Gastroesophageal sphincter (tissue), 4 donors: ENCODE results near the gene KIF1A. TPM values are rescaled to one million over a fixed set of nuclear protein-coding genes. Genes with fewer than 3 reads are reported as not detected.

Source experiments
- ATAC-seq: fragments of 150-250 bp; one replicate; pipeline ENCODE4 v1.9.1; 2016; ENCODE audit warnings: mild to moderate bottlenecking, moderate library complexity
- H3K27ac ChIP-seq, 4 donors: fragments of 200-600 bp; sonication (generic) in 3 of 4; 1 replicate in 3 of 4; 2 replicates in 1 of 4; pipeline ENCODE4 v1.5.1; 2016 to 2019
- H3K27me3 ChIP-seq: fragments of 200-600 bp; sonication (generic); one replicate; pipeline ENCODE4 v1.5.1; 2019
- H3K36me3 ChIP-seq, 2 donors: fragments of 200-600 bp; sonication (generic); one replicate each; pipeline ENCODE4 v1.5.1; 2019; ENCODE audit warnings: control low read depth in 1 of 2
- H3K4me1 ChIP-seq, 3 donors: fragments of 200-600 bp; sonication (generic); 1 replicate in 2 of 3; 2 replicates in 1 of 3; pipeline ENCODE4 v1.5.1; 2016 to 2019; ENCODE audit warnings: control low read depth in 2 of 3
- H3K4me3 ChIP-seq, 2 donors: fragments of 200-600 bp; sonication (generic); one replicate each; pipeline ENCODE4 v1.5.1; 2019; ENCODE audit warnings: mild to moderate bottlenecking in 1 of 2, moderate library complexity in 1 of 2
- H3K9me3 ChIP-seq, 3 donors: fragments of 200-600 bp; sonication (generic); one replicate each; pipeline ENCODE4 v1.5.1; 2017 to 2019; ENCODE audit warnings: control low read depth in 2 of 3
- CTCF ChIP-seq, 4 experiments: fragments of 200-600 bp in 2 of 4; fragments of 450-650 bp in 2 of 4; sonication (generic) in 1 of 4; IDR thresholded peaks; one replicate each; pipeline ENCODE4 v1.5.1; 2017 to 2019; ENCODE audit warnings: antibody characterized with exemption in 4 of 4, mild to moderate bottlenecking in 2 of 4, moderate library complexity in 2 of 4
- EP300 ChIP-seq: sonication (generic); formaldehyde crosslinking; IDR thresholded peaks from one replicate; pipeline ENCODE4 v1.6.1; 2017; ENCODE audit warnings: antibody characterized with exemption, mild to moderate bottlenecking
- POLR2A ChIP-seq, 2 donors: fragments of 450-650 bp; IDR thresholded peaks; one replicate each; pipeline ENCODE4 v1.6.1; 2017; ENCODE audit warnings: antibody characterized with exemption in 2 of 2, mild to moderate bottlenecking in 2 of 2, moderate library complexity in 1 of 2
- POLR2AphosphoS5 ChIP-seq: sonication (generic); formaldehyde crosslinking; IDR thresholded peaks from one replicate; pipeline ENCODE4 v1.6.1; 2017; ENCODE audit warnings: antibody characterized with exemption
- WGBS, 2 donors: methylation state at CpG; one replicate each; pipeline ENCODE4 v1.1.5; 2018; ENCODE audit warnings: low coverage in 1 of 2; 5-methylcytosine and 5-hydroxymethylcytosine counted together
- total RNA-seq, 4 donors: library from RNA; depleted of rRNA; stranded (reverse); fragments of >200 nt; gene quantifications; one replicate each; pipeline ENCODE4 v1.1.0, GENCODE V29; 2016

Gene KIF1A
- total RNA-seq, 4 donors from 2014 or later, result 0.62 to 2.3 (median 1.6) TPM

GRCh38 chr2:240707043-240707756, 112.8 kb downstream of the KIF1A start:
- no peak for TF ChIP-seq POLR2AphosphoS5
- no peak for TF ChIP-seq POLR2A (IDR thresholded peaks at IDR 0.05)
- TF ChIP-seq EP300, result no peak
- no peak for TF ChIP-seq CTCF (IDR thresholded peaks at IDR 0.05)
- H3K36me3 ChIP-seq, result no peaks in the 10 kb centered on the region
- H3K4me1 ChIP-seq, result no peaks in the 10 kb centered on the region
- H3K9me3 ChIP-seq, result no peaks in the 10 kb centered on the region
- H3K27ac ChIP-seq, result no peak overlapping the region
- no peak overlapping the region for H3K4me3 ChIP-seq
- H3K27me3 ChIP-seq, result peaks cover 67% of the 10 kb centered on the region
- ATAC-seq, result no peak
- WGBS, 2 donors, result 58 to 67% methylated on average over 5 to 14 of the region's 15 CpGs

GRCh38 chr2:240705204-240705791, 114.7 kb downstream of the KIF1A start:
- peaks cover 72% of the 10 kb centered on the region for H3K27me3 ChIP-seq
- no peaks in the 10 kb centered on the region for H3K4me1 ChIP-seq
- no peak for TF ChIP-seq POLR2A (IDR thresholded peaks at IDR 0.05)
- no peak for TF ChIP-seq CTCF (IDR thresholded peaks at IDR 0.05)
- no peak for TF ChIP-seq POLR2AphosphoS5
- TF ChIP-seq EP300, result no peak
- no peaks in the 10 kb centered on the region for H3K36me3 ChIP-seq
- 62 to 100% methylated on average over 1 to 7 of the region's 12 CpGs for WGBS, 2 donors
- no peak overlapping the region for H3K27ac ChIP-seq
- H3K9me3 ChIP-seq, result no peaks in the 10 kb centered on the region
- no peak for ATAC-seq
- no peak overlapping the region for H3K4me3 ChIP-seq

- ATAC-seq, result no peak
- Histone ChIP-seq H3K36me3 (no peaks in the 10 kb centered on the region), H3K9me3 (no peaks in the 10 kb centered on the region), H3K27ac (no peak overlapping the region), H3K4me1 (no peaks in the 10 kb centered on the region), H3K4me3 (no peak overlapping the region), H3K27me3 (peaks cover 73% of the 10 kb centered on the region)
- TF ChIP-seq CTCF (IDR thresholded peaks at IDR 0.05) (no peak), POLR2A (IDR thresholded peaks at IDR 0.05) (no peak), EP300 (no peak), POLR2AphosphoS5 (no peak)
- WGBS, 2 donors, result 57% methylated on average over 13 of the region's 19 CpGs; no CpG with 5 or more reads in 1 of the 2 donors
Observed at GRCh38 chr2:240704651-240705050, 115.4 kb downstream of the KIF1A start.

- ATAC-seq, result no peak
- no peaks in the 10 kb centered on the region for H3K9me3 ChIP-seq
- H3K27ac ChIP-seq, result no peak overlapping the region
- no peak overlapping the region for H3K4me3 ChIP-seq
- no peak for TF ChIP-seq EP300
- WGBS, 2 donors, result 27% methylated on average over 3 of the region's 18 CpGs; no CpG with 5 or more reads in 1 of the 2 donors
- H3K36me3 ChIP-seq, result no peaks in the 10 kb centered on the region
- H3K27me3 ChIP-seq, result peaks cover 75% of the 10 kb centered on the region
- H3K4me1 ChIP-seq, result no peaks in the 10 kb centered on the region
Observed at GRCh38 chr2:240703417-240704341, 116.3 kb downstream of the KIF1A start.

- H3K9me3 ChIP-seq, result no peaks in the 10 kb centered on the region
- peaks cover 71% of the 10 kb centered on the region for H3K27me3 ChIP-seq
- 64 to 74% methylated on average over 3 to 5 of the region's 9 CpGs for WGBS, 2 donors
- no peaks in the 10 kb centered on the region for H3K4me1 ChIP-seq
- TF ChIP-seq POLR2AphosphoS5, result no peak
- TF ChIP-seq EP300, result no peak
- TF ChIP-seq POLR2A (IDR thresholded peaks at IDR 0.05), result no peak
- no peak for TF ChIP-seq CTCF (IDR thresholded peaks at IDR 0.05)
- no peak for ATAC-seq
- no peak overlapping the region for H3K27ac ChIP-seq
- H3K4me3 ChIP-seq, result no peak overlapping the region
- no peaks in the 10 kb centered on the region for H3K36me3 ChIP-seq
Observed at GRCh38 chr2:240702640-240703011, 117.4 kb downstream of the KIF1A start.
